Lung (tissue), 12 donors: ENCODE data around the gene ANKS1B. TPM values are rescaled to one million over a fixed set of nuclear protein-coding genes. Genes with fewer than 3 reads are reported as not detected.

Experiments used
- ATAC-seq: fragments of 200-7000 bp; cut with Tn5 transposase; one replicate; pipeline ENCODE4 v1.9.1; 2020; ENCODE audit warnings: moderate number of reproducible peaks; ENCODE audit not compliant: insufficient read depth, low FRiP score
- DNase-seq, 3 donors: peaks; one replicate each; pipeline ENCODE4 v3.0.0-alpha.2; 2013 to 2017
- H3K27ac ChIP-seq, 2 donors: one replicate each; pipeline ENCODE4 v1.5.1; 2013; ENCODE audit warnings: mild to moderate bottlenecking in 2 of 2, moderate library complexity in 2 of 2, control low read depth in 1 of 2, inconsistent platforms in 1 of 2, low read depth in 1 of 2, low read length in 1 of 2
- H3K27me3 ChIP-seq, 3 donors: one replicate each; pipeline ENCODE4 v1.5.1; 2013; ENCODE audit warnings: low read length in 2 of 3; ENCODE audit not compliant: control insufficient read depth in 3 of 3, insufficient read depth in 3 of 3
- H3K36me3 ChIP-seq, 4 donors: one replicate each; pipeline ENCODE4 v1.5.1; 2013; ENCODE audit warnings: low read length in 4 of 4, mild to moderate bottlenecking in 1 of 4, moderate library complexity in 1 of 4; ENCODE audit not compliant: control insufficient read depth in 4 of 4, insufficient read depth in 4 of 4
- H3K4me1 ChIP-seq, 5 donors: one replicate each; pipeline ENCODE4 v1.5.1; 2013; ENCODE audit warnings: low read length in 5 of 5, mild to moderate bottlenecking in 2 of 5, moderate library complexity in 1 of 5; ENCODE audit not compliant: control insufficient read depth in 5 of 5, insufficient read depth in 5 of 5
- H3K4me3 ChIP-seq: one replicate; pipeline ENCODE4 v1.5.1; 2013; ENCODE audit warnings: mild to moderate bottlenecking, control low read depth, moderate library complexity
- H3K9ac ChIP-seq, 2 donors: one replicate each; pipeline ENCODE4 v1.5.1; 2013; ENCODE audit warnings: low read length in 2 of 2, control low read depth in 1 of 2; ENCODE audit not compliant: insufficient read depth in 1 of 2
- H3K9me3 ChIP-seq, 4 donors: one replicate each; pipeline ENCODE4 v1.5.1; 2013; ENCODE audit warnings: low read length in 3 of 4, mild to moderate bottlenecking in 1 of 4, moderate library complexity in 1 of 4; ENCODE audit not compliant: control insufficient read depth in 4 of 4, insufficient read depth in 3 of 4
- CTCF ChIP-seq: IDR thresholded peaks from 2 replicates; pipeline ENCODE4 v1.5.1; 2012; ENCODE audit warnings: mild to moderate bottlenecking; ENCODE audit errors: control extremely low read depth, extremely low read depth
- WGBS, 2 donors: extraction: QIAGEN DNeasy Blood & Tissue Kit; methylation state at CpG; one replicate each; pipeline ENCODE4 v1.1.7; 2013; 5-methylcytosine and 5-hydroxymethylcytosine counted together
- polyA plus RNA-seq, 2 donors: library from polyadenylated mRNA; stranded (reverse); fragments of 200-250 nt; gene quantifications; one replicate each; pipeline ENCODE4 v1.2.1, GENCODE V29; 2013
- total RNA-seq, 2 donors: library from RNA; depleted of rRNA in 1 of 2; stranded (reverse); fragments of >200 nt in 1 of 2; gene quantifications; one replicate each; pipeline ENCODE4 v1.2.1, GENCODE V29; 2014 to 2021
- donor health status: control.
- donor health status: control.
- donor health status: Bipolar disorder and iron deficiency.
- donor health status: healthy.
- donor health status: DM: yes; HTN: yes; CAD: no.

Gene ANKS1B
- total and polyA plus RNA-seq, 4 donors: 0.32 to 10.3 (median 3.7) TPM

GRCh38 chr12:98736352-98737321, 1248.1 kb downstream of the ANKS1B start:
- H3K4me1 ChIP-seq: peaks cover 0 to 30% (median 9%) of the 10 kb centered on the region in 5 donors
- TF ChIP-seq CTCF: no peak
- no peak overlapping the region for H3K9ac ChIP-seq
- H3K9me3 ChIP-seq: peaks cover 0 to 6% (median 0%) of the 10 kb centered on the region in 4 donors
- peak; percentile 30 to 84 (median 80) for DNase-seq
- 85 to 89% methylated on average over 10 of the region's 10 CpGs for WGBS, 2 donors
- no peak overlapping the region for H3K27ac ChIP-seq
- H3K4me3 ChIP-seq: no peak overlapping the region
- H3K27me3 ChIP-seq: no peaks in the 10 kb centered on the region
- no peak for ATAC-seq
- peaks cover 3 to 14% (median 6%) of the 10 kb centered on the region in 4 donors for H3K36me3 ChIP-seq

DNA sequence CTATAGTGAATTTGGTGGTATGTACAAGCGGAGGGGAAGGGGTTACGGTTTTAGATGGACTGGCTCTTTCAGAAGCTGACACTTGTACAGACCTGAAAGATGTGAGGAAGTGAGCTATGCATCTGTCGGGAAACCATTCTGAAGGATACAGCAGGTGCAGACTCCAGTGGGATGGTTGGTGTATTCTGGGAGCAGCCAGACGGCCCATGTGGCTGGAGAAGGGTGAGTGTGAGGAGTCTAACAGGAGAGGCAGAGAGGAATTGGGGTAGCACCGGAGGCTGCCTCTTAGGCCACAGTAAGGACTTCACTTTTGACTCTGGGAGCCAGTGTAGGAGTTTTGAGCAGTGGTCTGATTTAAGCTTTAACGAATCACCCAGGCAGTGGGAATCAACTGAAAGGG, 1248.9 kb downstream of the ANKS1B start:
- no peak overlapping the region for H3K9ac ChIP-seq
- DNase-seq: no peak
- H3K27ac ChIP-seq: no peak overlapping the region
- H3K4me3 ChIP-seq: no peak overlapping the region
- H3K36me3 ChIP-seq: peaks cover 4 to 19% (median 7%) of the 10 kb centered on the region in 4 donors
- WGBS, 2 donors: 92 to 95% methylated on average over 6 of the region's 6 CpGs
- ATAC-seq: no peak
- H3K27me3 ChIP-seq: no peaks in the 10 kb centered on the region
- H3K9me3 ChIP-seq: peaks cover 0 to 6% (median 0%) of the 10 kb centered on the region in 4 donors
- H3K4me1 ChIP-seq: peaks cover 0 to 37% (median 9%) of the 10 kb centered on the region in 5 donors
- TF ChIP-seq CTCF: no peak

DNA sequence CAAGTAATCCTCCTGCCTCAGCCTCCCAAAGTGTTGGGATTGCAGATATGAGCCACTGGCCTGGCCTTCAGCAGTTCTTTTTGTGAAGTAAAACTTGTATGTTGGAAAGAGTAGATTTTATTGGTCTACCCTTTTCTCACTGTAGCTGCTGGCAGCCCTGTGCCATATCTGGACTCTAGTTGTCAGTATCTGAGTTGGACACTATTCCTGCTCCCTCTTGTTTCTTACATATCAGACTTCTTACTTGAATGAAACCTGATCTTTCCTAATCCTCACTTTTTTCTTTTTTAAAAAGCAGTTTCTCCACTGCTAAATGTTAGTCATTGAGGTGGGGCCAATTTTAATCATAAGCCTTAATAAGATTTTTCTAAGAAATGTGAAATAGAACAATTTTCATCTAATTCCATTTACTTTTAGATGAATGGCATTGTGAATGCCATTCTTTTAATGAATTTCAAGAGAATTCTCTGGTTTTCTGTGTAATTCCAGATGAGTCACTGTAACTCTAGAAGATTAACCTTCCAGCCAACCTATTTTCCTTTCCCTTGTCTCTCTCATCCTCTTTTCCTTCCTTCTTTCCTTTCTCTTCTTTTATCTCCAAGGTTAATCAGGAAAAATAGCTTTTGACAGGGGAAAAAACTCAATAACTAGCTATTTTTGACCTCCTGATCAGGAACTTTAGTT, 1250.9 kb downstream of the ANKS1B start:
- H3K27ac ChIP-seq: no peak overlapping the region
- no peaks in the 10 kb centered on the region for H3K9me3 ChIP-seq
- ATAC-seq: no peak
- TF ChIP-seq CTCF: no peak
- no peak overlapping the region for H3K4me3 ChIP-seq
- DNase-seq: no peak
- no peaks in the 10 kb centered on the region for H3K27me3 ChIP-seq
- no peak overlapping the region for H3K9ac ChIP-seq
- H3K36me3 ChIP-seq: peaks cover 9 to 20% (median 12%) of the 10 kb centered on the region in 4 donors
- H3K4me1 ChIP-seq: peaks cover 0 to 46% (median 13%) of the 10 kb centered on the region in 5 donors
